Fibroblast of mammary gland (primary cell): ENCODE data around the gene CLCN3.

ENCODE experiments used
- DNase-seq: peaks from one replicate; pipeline ENCODE4 v3.0.0-alpha.2; 2010; ENCODE audit warnings: low read depth
- H3K4me3 ChIP-seq: 2 replicates; pipeline ENCODE4 v1.5.1; 2011; ENCODE audit warnings: low read depth, mild to moderate bottlenecking, low read length, moderate library complexity; ENCODE audit not compliant: control insufficient read depth
- TF ChIP-seq, protein P1 (sequence below): conservative IDR thresholded peaks from 2 replicates; pipeline ENCODE4 v1.5.1; 2011; ENCODE audit warnings: low read depth, low read length, inconsistent platforms; ENCODE audit not compliant: control insufficient read depth, insufficient read depth

The CLCN3 gene

DNA sequence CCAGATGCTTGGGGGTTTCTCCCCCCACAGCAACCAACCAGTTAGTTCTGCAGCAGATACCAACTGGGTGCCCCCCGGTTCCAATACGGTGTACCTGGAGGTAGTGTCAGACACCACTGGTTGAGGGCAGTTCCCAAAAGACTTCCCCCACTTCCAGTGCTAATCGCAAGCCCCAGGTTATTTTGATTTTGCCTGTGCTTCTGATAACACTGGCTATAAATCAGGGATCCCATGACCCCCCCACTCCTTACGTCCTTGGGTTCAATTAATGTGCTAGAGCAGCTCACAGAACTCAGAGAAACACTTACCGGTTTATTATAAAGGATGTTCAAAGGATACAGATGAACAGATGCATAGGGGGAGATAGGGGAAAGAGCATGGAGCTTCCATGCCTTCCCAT, 5.5 kb downstream of the CLCN3 start:
- H3K4me3 ChIP-seq: no peak overlapping the region
- TF ChIP-seq, protein P1, sequence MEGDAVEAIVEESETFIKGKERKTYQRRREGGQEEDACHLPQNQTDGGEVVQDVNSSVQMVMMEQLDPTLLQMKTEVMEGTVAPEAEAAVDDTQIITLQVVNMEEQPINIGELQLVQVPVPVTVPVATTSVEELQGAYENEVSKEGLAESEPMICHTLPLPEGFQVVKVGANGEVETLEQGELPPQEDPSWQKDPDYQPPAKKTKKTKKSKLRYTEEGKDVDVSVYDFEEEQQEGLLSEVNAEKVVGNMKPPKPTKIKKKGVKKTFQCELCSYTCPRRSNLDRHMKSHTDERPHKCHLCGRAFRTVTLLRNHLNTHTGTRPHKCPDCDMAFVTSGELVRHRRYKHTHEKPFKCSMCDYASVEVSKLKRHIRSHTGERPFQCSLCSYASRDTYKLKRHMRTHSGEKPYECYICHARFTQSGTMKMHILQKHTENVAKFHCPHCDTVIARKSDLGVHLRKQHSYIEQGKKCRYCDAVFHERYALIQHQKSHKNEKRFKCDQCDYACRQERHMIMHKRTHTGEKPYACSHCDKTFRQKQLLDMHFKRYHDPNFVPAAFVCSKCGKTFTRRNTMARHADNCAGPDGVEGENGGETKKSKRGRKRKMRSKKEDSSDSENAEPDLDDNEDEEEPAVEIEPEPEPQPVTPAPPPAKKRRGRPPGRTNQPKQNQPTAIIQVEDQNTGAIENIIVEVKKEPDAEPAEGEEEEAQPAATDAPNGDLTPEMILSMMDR: no peak
- DNase-seq: no peak

DNA sequence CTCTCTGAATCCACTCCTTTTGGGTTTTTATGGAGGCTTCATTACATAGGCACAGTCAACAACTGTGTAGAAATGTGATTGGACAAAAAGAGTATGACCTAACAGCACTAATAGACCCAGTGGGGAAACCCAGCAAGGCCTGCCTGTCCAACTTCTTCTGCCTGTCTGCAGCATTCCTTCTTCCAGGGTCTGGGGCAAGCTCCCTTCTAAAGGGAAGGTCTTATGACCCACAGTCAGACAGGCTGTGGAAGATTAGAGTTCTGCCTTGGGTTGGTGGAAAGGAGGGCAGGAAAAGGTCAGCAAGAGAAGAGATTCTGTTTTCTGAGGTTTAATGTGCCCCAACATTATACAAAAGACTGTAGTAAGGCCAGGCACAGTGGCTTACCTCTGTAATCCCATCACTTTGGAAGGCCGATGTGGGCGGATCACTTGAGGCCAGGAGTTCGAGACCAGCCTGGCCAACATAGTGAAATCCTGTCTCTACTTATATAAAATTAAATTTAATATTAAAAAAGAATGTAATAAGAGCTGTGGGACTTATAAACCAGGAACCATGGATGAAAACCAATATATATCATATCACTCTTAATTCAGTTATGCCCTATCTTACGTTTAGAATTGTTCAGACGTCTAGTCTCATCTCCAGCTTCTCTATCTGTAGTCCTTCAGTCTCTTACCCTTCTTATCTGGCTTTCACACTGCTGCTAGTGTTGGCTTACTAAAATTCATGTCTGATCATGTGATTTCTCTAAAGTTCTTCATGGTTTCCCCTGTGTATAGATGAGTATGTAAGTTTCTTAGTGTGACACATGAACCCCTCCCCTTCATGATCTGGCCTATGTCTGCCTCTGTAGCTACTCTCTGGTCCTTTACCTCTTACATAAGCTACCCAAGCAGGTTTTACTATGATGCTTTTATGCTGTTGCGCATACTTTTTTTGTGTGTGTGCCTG, 6.2 kb downstream of the CLCN3 start:
- TF ChIP-seq, protein P1: no peak
- no peak for DNase-seq
- no peak overlapping the region for H3K4me3 ChIP-seq

DNA sequence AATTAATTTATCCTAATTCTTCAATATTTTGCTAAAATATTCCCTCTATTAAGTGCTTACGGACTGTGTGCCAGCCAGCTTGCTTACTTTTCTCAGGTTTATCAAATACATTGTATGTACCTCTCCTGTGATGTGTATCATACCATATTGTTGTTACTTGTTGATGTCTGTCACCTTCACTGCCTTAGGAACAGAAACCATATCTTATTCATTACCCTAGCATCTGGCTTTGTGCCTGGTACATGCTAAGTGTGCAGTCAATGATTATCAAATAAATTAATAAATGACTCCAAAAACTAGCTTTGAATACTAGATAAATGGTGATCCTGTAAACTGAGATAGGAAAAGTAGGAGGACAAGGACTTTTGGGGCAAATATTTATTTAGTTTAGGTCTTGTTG, 6.9 kb downstream of the CLCN3 start:
- DNase-seq: no peak
- no peak overlapping the region for H3K4me3 ChIP-seq
- TF ChIP-seq, protein P1: no peak

DNA sequence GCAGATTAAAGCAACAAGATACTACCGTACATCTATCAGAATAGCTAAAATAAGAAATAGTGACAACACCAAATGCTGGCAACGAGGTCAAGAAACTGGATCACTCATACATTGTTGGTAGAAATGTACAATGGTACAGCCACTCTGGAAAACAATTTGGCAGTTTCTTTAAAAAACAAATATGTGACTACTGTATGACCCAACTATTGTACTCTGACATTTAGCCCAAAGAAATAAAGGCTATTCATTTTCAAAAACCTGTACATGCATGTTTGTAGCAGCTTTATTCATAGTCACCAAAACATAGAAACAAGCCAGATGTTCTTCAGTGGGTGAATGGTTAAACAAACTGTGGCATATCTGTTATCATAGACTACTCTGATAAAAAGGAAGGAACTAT, 8.2 kb downstream of the CLCN3 start:
- TF ChIP-seq, protein P1: no peak
- no peak for DNase-seq
- H3K4me3 ChIP-seq: no peak overlapping the region

DNA sequence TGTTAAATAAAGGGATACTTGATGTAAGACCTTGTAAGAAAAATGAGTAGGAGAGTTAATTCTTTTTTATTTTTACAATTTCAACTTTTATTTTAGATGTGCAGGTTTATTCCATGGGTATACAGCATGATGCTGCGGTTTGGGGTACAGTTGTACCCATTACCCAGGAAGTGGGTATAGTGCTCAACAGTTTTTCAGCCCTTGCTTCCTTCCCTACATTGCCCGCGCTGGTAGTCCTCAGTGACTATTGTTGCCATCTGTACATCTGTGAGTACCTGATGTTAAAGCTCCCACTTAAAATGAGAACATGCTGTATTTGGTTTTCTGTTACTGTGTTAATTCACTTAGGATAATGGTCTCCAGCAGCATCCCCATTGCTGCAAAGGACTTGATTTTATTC, 9.7 kb downstream of the CLCN3 start:
- no peak overlapping the region for H3K4me3 ChIP-seq
- no peak for DNase-seq
- TF ChIP-seq, protein P1: no peak

DNA sequence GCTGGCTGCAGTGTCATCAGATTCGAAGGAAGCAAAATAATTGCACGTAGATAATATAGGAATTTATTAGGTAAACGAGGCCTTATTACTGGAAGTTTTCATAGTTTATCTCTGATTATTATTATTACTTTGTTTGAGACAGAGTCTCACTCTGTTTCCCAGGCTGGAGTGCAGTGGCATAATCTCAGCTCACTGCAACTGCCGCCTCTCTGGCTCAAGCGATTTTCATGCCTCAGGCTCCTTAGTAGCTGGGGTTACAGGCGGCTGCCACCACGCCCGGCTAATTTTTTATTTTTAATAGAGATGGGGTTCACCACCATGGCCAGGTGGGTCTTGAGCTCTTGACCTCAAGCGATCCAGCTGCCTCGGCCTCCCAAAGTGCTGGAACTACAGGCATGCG, 12.5 kb downstream of the CLCN3 start:
- no peak for DNase-seq
- no peak overlapping the region for H3K4me3 ChIP-seq
- TF ChIP-seq, protein P1: no peak

DNA sequence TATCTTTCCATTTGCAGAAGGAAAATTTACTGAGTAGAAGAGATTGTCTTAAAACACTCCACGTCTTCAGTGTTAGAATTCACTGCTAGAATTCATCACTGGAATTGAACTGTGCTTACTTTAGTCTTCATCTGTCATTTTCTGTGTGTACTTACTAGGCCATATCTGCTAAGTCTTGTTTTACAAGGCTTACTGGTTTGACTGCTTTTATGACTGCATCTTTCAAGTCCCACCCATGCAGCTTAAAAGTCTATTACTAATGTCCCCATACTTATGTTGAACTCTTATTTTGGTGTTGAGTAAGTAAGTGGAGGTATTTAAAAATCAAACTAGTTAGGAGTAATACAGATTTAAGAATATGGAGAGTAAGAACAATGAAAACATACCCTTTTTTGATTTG, 14.6 kb downstream of the CLCN3 start:
- DNase-seq: no peak
- no peak overlapping the region for H3K4me3 ChIP-seq
- TF ChIP-seq, protein P1: no peak
